Natural killer cell (primary cell): ENCODE results near the gene TMEM8B. TPM values are rescaled to one million over a fixed set of nuclear protein-coding genes. Genes with fewer than 3 reads are reported as not detected.

ENCODE experiments used
- ATAC-seq, 3 donors: fragments of 150-1000 bp in 2 of 3; fragments of 200-7000 bp in 1 of 3; cut with Tn5 transposase; 1 replicate in 1 of 3; 2 replicates in 2 of 3; pipeline ENCODE4 v1.10.0; 2021; ENCODE audit warnings: mild to moderate bottlenecking in 2 of 3, moderate library complexity in 2 of 3
- DNase-seq, 2 donors: peaks; one replicate each; pipeline versions ENCODE4 v3.0.0 to v3.0.0-alpha.2; 2013 to 2021; ENCODE audit warnings: mixed read lengths in 1 of 2
- H3K27ac ChIP-seq: one replicate; pipeline ENCODE4 v1.5.1; 2013; ENCODE audit warnings: mild to moderate bottlenecking, low read length
- H3K27me3 ChIP-seq: one replicate; pipeline ENCODE4 v1.6.1; 2013; ENCODE audit warnings: low read length; ENCODE audit not compliant: control insufficient read depth, insufficient read depth
- H3K36me3 ChIP-seq: one replicate; pipeline ENCODE4 v1.6.1; 2013; ENCODE audit warnings: low read length; ENCODE audit not compliant: control insufficient read depth, insufficient read depth
- H3K4me1 ChIP-seq: one replicate; pipeline ENCODE4 v1.6.1; 2013; ENCODE audit warnings: low read length; ENCODE audit not compliant: control insufficient read depth, insufficient read depth
- H3K4me3 ChIP-seq: one replicate; pipeline ENCODE4 v1.5.1; 2013; ENCODE audit warnings: low read length
- H3K9me3 ChIP-seq: one replicate; pipeline ENCODE4 v1.6.1; 2013; ENCODE audit warnings: low read length; ENCODE audit not compliant: control insufficient read depth, insufficient read depth
- H3K27ac Mint-ChIP-seq, 2 donors: one replicate each; pipeline ENCODE4 v1.8.0; 2022; ENCODE audit warnings: mild to moderate bottlenecking in 2 of 2, mixed read lengths in 2 of 2, moderate library complexity in 1 of 2
- H3K27me3 Mint-ChIP-seq, 2 donors: one replicate each; pipeline ENCODE4 v1.8.0; 2022; ENCODE audit warnings: low read depth in 2 of 2, mixed read lengths in 2 of 2
- H3K36me3 Mint-ChIP-seq: one replicate; pipeline ENCODE4 v1.8.0; 2022; ENCODE audit warnings: mixed read lengths
- H3K4me1 Mint-ChIP-seq, 2 donors: one replicate each; pipeline ENCODE4 v1.8.0; 2022; ENCODE audit warnings: mixed read lengths in 2 of 2
- H3K4me3 Mint-ChIP-seq: one replicate; pipeline ENCODE4 v1.8.0; 2022; ENCODE audit warnings: mild to moderate bottlenecking, moderate library complexity, mixed read lengths
- H3K9me3 Mint-ChIP-seq, 2 donors: one replicate each; pipeline ENCODE4 v1.8.0; 2022; ENCODE audit warnings: mixed read lengths in 2 of 2
- WGBS: methylation state at CpG from one replicate; pipeline ENCODE4 v1.1.7; 2013; ENCODE audit warnings: missing lambda C conversion rate; ENCODE audit not compliant: insufficient coverage; 5-methylcytosine and 5-hydroxymethylcytosine counted together
- intact Hi-C: fragments of 100-400 bp; cut with micrococcal nuclease; formaldehyde crosslinking; loops from one replicate; pipeline ENCODE4 v1.14.2; 2022
- total RNA-seq, 4 donors: library from RNA; stranded (reverse); fragments of 120-200 nt in 1 of 4; gene quantifications; one replicate each; pipeline versions ENCODE4 v1.2.3 to v1.2.4, GENCODE V29; 2013 to 2022
- TF ChIP-seq, protein P1 (sequence below): fragments of 200-600 bp; IDR thresholded peaks from one replicate; pipeline ENCODE4 v1.8.0; 2022; ENCODE audit warnings: antibody characterized with exemption

The TMEM8B gene
- total RNA-seq, 3 donors from 2014 or later (not counting 1 experiment from before 2014, with no cell fraction given) = 5.2 to 7.8 (median 5.4) TPM

DNA sequence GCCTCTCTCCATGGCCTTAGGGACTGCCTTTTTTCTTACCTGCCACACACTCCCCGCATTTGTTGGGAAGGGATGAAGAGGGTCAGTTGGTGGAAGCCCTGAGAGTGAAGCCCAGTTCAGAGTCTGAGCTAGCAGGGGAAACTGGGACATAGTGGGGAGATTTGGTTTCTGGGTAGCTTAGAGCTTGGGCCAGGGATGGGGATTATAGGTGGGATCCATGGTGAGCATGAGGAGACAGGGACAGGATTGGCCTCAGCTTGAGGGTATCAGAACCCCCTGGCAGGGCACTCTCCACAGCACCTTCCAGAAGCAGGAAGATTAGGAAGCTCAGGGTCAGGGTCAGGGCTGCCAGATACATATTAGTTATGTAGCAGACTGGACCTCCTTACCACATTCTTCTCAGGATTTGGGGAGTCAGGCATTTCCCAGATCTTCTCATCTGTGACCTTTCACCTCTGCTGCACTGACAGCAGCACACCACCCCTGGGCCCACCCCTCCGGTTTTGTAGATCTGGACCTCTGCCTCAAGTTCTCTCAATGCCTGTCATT is 23.3 kb downstream of the TMEM8B start:
- no peak overlapping the region for H3K4me3 ChIP-seq
- Mint-ChIP-seq H3K36me3 (no peaks in the 10 kb centered on the region), H3K9me3 (no peaks in the 10 kb centered on the region), H3K4me1 (no peaks in the 10 kb centered on the region), H3K27me3 (peaks cover 0 to 6% of the 10 kb centered on the region in 2 donors), H3K4me3 (no peak overlapping the region), H3K27ac (no peak overlapping the region)
- H3K36me3 ChIP-seq = no peaks in the 10 kb centered on the region
- no peak for DNase-seq
- WGBS = 92% methylated on average over 2 of the region's 2 CpGs
- no peak for ATAC-seq
- H3K9me3 ChIP-seq = no peaks in the 10 kb centered on the region
- peaks cover 2% of the 10 kb centered on the region for H3K4me1 ChIP-seq
- TF ChIP-seq, protein P1, sequence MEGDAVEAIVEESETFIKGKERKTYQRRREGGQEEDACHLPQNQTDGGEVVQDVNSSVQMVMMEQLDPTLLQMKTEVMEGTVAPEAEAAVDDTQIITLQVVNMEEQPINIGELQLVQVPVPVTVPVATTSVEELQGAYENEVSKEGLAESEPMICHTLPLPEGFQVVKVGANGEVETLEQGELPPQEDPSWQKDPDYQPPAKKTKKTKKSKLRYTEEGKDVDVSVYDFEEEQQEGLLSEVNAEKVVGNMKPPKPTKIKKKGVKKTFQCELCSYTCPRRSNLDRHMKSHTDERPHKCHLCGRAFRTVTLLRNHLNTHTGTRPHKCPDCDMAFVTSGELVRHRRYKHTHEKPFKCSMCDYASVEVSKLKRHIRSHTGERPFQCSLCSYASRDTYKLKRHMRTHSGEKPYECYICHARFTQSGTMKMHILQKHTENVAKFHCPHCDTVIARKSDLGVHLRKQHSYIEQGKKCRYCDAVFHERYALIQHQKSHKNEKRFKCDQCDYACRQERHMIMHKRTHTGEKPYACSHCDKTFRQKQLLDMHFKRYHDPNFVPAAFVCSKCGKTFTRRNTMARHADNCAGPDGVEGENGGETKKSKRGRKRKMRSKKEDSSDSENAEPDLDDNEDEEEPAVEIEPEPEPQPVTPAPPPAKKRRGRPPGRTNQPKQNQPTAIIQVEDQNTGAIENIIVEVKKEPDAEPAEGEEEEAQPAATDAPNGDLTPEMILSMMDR = no peak
- intact Hi-C loops = no loop called here
- peaks cover 2% of the 10 kb centered on the region for H3K27me3 ChIP-seq
- H3K27ac ChIP-seq = no peak overlapping the region

DNA sequence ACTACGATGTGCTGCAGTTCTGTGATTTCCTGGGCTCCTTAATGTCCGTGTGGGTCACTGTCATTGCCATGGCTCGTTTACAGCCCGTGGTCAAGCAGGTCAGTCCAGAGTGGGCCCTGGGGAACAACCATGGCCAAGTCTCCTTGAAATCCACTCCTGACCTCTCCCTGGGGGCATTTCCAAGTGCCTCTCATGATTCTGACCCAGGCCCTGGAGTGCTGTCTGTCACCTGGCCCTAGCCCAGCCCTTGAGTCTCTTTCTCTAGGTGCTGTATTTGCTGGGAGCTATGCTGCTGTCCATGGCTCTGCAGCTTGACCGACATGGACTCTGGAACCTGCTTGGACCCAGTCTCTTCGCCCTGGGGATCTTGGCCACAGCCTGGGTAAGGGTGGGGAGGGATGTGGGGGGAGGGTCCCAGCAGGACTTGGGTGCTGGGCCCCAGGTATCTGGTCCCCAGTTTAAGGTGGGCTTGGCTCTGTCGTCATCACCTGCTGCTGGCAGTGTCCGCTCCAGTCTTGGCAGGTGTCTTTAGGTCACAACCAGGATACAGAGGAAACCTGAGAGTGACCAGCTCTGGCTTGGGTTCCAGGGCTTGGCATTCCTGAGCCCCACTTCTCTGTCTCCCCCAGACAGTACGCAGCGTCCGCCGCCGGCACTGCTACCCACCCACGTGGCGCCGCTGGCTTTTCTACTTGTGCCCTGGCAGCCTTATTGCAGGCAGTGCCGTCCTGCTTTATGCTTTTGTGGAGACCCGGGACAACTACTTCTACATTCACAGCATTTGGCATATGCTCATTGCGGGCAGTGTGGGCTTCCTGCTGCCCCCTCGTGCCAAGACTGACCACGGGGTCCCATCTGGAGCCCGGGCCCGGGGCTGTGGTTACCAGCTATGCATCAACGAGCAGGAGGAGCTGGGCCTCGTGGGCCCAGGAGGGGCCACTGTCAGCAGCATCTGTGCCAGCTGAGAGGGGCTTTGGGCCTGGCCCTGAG is 24.1 kb downstream of the TMEM8B start:
- Mint-ChIP-seq H3K36me3 (no peaks in the 10 kb centered on the region), H3K27me3 (peaks cover 0 to 6% of the 10 kb centered on the region in 2 donors), H3K27ac (no peak overlapping the region), H3K9me3 (no peaks in the 10 kb centered on the region), H3K4me3 (no peak overlapping the region), H3K4me1 (peaks cover 0 to under 1% of the 10 kb centered on the region in 2 donors)
- Histone ChIP-seq H3K36me3 (no peaks in the 10 kb centered on the region), H3K27ac (no peak overlapping the region), H3K9me3 (no peaks in the 10 kb centered on the region), H3K4me3 (no peak overlapping the region), H3K4me1 (no peaks in the 10 kb centered on the region), H3K27me3 (peaks cover 2% of the 10 kb centered on the region)
- TF ChIP-seq, protein P1 = no peak
- intact Hi-C loops = no loop called here
- DNase-seq (peak in 1 of 2 donors; percentile 10), ATAC-seq (no peak)
- 82% methylated on average over 25 of the region's 25 CpGs for WGBS

DNA sequence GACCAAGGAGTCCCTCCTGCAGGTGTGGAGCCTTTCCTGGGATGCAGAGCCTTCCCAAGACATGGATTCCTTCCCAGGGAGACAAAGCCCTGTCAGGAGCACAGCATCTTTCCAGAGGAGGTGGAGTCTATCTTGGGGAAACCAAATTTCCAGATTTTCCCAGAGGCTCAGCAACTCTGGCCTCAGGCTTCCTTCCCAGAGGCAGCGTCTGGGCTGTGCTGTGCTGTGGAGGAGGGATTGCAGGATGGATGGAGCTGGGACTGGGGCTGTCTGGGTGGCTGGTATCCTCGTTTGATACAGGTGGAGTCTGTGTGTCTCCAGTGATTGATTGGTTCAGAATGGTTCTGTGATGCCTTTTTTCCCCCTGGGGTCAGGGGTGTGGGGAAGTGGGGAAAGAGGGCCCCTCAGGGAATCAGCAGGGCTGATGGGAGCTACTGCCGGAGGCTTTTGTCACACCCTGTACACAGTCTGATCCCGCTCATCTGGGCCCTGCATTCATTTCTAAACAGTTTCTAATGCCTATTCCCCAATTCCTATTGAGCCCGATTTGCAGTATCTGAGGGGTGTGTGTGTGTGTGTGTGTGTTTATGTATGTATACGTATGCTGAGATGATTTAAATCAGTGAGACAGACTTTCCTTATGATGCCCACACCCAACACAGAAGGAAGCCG is 25.2 kb downstream of the TMEM8B start:
- WGBS = 85% methylated on average over 3 of the region's 7 CpGs
- no peak overlapping the region for H3K27ac ChIP-seq
- DNase-seq = peak in 1 of 2 donors; percentile 4
- peaks cover 0 to 6% of the 10 kb centered on the region in 2 donors for H3K27me3 Mint-ChIP-seq
- H3K36me3 Mint-ChIP-seq = no peaks in the 10 kb centered on the region
- H3K9me3 Mint-ChIP-seq = no peaks in the 10 kb centered on the region
- H3K4me1 Mint-ChIP-seq = peaks cover 6 to 11% of the 10 kb centered on the region in 2 donors
- H3K4me3 ChIP-seq = no peak overlapping the region
- no peaks in the 10 kb centered on the region for H3K9me3 ChIP-seq
- no peak for ATAC-seq
- H3K4me3 Mint-ChIP-seq = no peak overlapping the region
- H3K4me1 ChIP-seq = no peaks in the 10 kb centered on the region
- TF ChIP-seq, protein P1 = no peak
- H3K27me3 ChIP-seq = peaks cover 2% of the 10 kb centered on the region
- no peak overlapping the region for H3K27ac Mint-ChIP-seq
- H3K36me3 ChIP-seq = no peaks in the 10 kb centered on the region
- intact Hi-C loops = no loop called here
